Ovary (tissue), 9 donors: ENCODE measurements around the gene FAM3B. TPM values are rescaled to one million over a fixed set of nuclear protein-coding genes. Genes with fewer than 3 reads are reported as not detected.

Experiments used
- DNase-seq, 5 donors: peaks; one replicate each; pipeline ENCODE4 v3.0.0-alpha.2; 2019 to 2020
- H3K27ac ChIP-seq, 2 donors: fragments of 200-600 bp; one replicate each; pipeline versions ENCODE4 v1.5.1 to v1.8.0; 2019 to 2022
- H3K27me3 ChIP-seq: fragments of 200-600 bp; one replicate; pipeline ENCODE4 v1.8.0; 2022
- H3K36me3 ChIP-seq: fragments of 200-600 bp; sonication (generic); one replicate; pipeline ENCODE4 v1.5.1; 2019
- H3K4me1 ChIP-seq: one replicate; pipeline ENCODE4 v1.8.1; 2013; ENCODE audit warnings: mild to moderate bottlenecking, moderate library complexity; ENCODE audit not compliant: insufficient read depth
- H3K4me3 ChIP-seq: fragments of 200-600 bp; sonication (generic); one replicate; pipeline ENCODE4 v1.5.1; 2017
- H3K9me3 ChIP-seq, 2 donors: fragments of 200-600 bp in 1 of 2; sonication (generic) in 1 of 2; one replicate each; pipeline versions ENCODE4 v1.5.1 to v1.8.1; 2013 to 2019; ENCODE audit warnings: mild to moderate bottlenecking in 1 of 2, moderate library complexity in 1 of 2
- EP300 ChIP-seq: sonication (generic); formaldehyde crosslinking; IDR thresholded peaks from one replicate; pipeline ENCODE4 v1.6.1; 2017; ENCODE audit warnings: antibody characterized with exemption
- POLR2A ChIP-seq: fragments of 450-650 bp; IDR thresholded peaks from one replicate; pipeline ENCODE4 v1.6.1; 2017; ENCODE audit warnings: antibody characterized with exemption, mild to moderate bottlenecking, moderate library complexity
- WGBS, 3 donors: extraction: QIAGEN DNeasy Blood & Tissue Kit in 1 of 3; methylation state at CpG; one replicate each; pipeline versions ENCODE4 v1.1.5 to v1.1.7; 2013 to 2017; 5-methylcytosine and 5-hydroxymethylcytosine counted together
- intact Hi-C, 4 donors: fragments of 100-400 bp; cut with DNase I; formaldehyde crosslinking; loops; one replicate each; pipeline versions ENCODE4 v1.11.0 to v1.15.1; 2022 to 2023
- polyA plus RNA-seq, 2 donors: library from polyadenylated mRNA; stranded (reverse); fragments of 200-250 nt in 1 of 2; fragments of 350-450 nt in 1 of 2; fragmentation: Illumina TruSeq in 1 of 2; extraction: RNeasy Lipid Tissue Mini Kit (QIAGEN cat#74804) in 1 of 2; gene quantifications; one replicate each; pipeline ENCODE4 v1.2.3, GENCODE V29; 2013 to 2014
- total RNA-seq, 7 donors: library from RNA; depleted of rRNA in 2 of 7; stranded (reverse); fragments of >200 nt in 2 of 7; fragmentation: NEBNext Ultra II Directional in 3 of 7; extraction: Animal tissue kit (Norgen Biotek cat#: 25700) in 3 of 7; gene quantifications; one replicate each; pipeline versions ENCODE4 v1.1.0 to v1.2.4, GENCODE V29; 2016 to 2023
- TF ChIP-seq, protein P1 (sequence below), 3 donors: fragments of 450-650 bp in 2 of 3; fragments of 200-600 bp in 1 of 3; IDR thresholded peaks; one replicate each; pipeline versions ENCODE4 v1.5.1 to v1.8.0; 2016 to 2022; ENCODE audit warnings: antibody characterized with exemption in 3 of 3, mild to moderate bottlenecking in 1 of 3
- donor health status: DM: no; HTN: no; CAD: no; lungs with moderate emphysema.
- donor health status: DM: no; HTN: no; CAD: no.
- donor health status: Bipolar disorder and iron deficiency.
- donor health status: DM: yes; HTN: yes; CAD: no.
- donor health status: DM: no; HTN: no; CAD: no.
- donor health status: DM: yes; HTN: yes; CAD: no.

FAM3B gene
- total and polyA plus RNA-seq, 9 donors: 0.10 to 7.7 (median 1.0) TPM; not detected in 2

DNA sequence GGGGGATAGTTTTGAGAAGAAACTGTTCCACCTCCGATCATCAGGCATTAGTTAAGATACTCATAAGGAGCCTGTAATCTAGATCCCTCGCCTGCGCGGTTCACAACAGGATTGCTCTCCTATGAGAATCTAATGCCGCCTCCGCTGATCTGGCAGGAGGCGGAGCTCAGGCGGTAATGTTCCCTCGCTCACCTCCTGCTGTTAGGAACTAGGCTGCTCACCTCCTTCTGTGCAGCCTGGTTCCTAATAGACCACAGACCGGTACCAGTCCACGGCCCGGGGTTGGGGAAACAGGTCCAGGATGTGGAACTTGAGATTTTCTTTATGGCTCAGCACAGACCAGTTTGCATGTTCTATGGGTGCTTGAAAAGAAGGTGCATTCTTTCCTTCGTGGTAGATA is 27.2 kb upstream of the FAM3B start:
- no peak for DNase-seq
- peaks cover 2% of the 10 kb centered on the region for H3K4me1 ChIP-seq
- WGBS, 3 donors: 61 to 76% (median 71%) methylated on average over 13 of the region's 13 CpGs
- intact Hi-C loops: loop anchor here in 3 of 4 donors (5.0 to 10.0 kb wide), 4 partner anchors 175 to 823 kb away; no protein-coding TSS in a partner anchor
- H3K4me3 ChIP-seq: no peak overlapping the region
- no peaks in the 10 kb centered on the region for H3K27me3 ChIP-seq
- H3K9me3 ChIP-seq: no peaks in the 10 kb centered on the region
- TF ChIP-seq, protein P1, sequence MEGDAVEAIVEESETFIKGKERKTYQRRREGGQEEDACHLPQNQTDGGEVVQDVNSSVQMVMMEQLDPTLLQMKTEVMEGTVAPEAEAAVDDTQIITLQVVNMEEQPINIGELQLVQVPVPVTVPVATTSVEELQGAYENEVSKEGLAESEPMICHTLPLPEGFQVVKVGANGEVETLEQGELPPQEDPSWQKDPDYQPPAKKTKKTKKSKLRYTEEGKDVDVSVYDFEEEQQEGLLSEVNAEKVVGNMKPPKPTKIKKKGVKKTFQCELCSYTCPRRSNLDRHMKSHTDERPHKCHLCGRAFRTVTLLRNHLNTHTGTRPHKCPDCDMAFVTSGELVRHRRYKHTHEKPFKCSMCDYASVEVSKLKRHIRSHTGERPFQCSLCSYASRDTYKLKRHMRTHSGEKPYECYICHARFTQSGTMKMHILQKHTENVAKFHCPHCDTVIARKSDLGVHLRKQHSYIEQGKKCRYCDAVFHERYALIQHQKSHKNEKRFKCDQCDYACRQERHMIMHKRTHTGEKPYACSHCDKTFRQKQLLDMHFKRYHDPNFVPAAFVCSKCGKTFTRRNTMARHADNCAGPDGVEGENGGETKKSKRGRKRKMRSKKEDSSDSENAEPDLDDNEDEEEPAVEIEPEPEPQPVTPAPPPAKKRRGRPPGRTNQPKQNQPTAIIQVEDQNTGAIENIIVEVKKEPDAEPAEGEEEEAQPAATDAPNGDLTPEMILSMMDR (IDR thresholded peaks at IDR 0.05): no peak
- no peak for TF ChIP-seq POLR2A
- no peak for TF ChIP-seq EP300
- H3K36me3 ChIP-seq: no peaks in the 10 kb centered on the region
- H3K27ac ChIP-seq: no peak overlapping the region

DNA sequence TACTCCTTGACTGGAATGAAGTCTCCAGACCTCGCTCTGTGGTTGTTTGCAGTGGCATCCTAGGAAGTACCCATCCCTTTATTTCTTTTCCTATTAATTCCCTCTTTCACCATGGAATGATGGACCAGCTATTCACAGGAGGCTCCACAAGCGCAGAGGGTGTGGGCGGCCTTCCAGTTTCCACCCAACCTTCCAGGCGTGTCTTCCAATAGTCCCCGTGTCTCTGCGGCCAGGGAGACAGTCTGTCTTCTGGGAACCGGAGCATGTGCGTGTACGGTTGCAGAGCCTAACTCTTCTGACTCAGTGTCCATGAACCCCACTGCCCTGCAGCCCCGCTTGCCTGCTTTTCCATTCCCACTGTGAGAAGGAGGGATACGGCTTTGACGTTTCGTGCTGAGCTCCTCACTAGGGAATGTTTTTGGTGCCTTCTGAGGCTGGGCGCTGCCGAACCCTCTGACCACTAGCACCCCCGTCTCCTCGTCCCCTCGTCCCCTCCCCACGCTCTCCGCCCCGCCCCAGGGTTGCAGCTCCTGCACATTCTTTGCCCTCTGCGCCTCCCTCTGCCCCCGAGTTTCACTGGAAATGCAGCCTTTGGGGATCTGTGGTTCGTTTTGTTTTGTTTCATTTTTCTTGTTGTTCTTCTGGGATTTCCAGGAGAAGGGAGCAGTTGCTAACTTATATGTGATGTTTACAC is 26.3 kb upstream of the FAM3B start:
- no peak overlapping the region for H3K4me3 ChIP-seq
- intact Hi-C loops: no loop called here
- no peaks in the 10 kb centered on the region for H3K27me3 ChIP-seq
- no peak for DNase-seq
- H3K36me3 ChIP-seq: no peaks in the 10 kb centered on the region
- TF ChIP-seq POLR2A: no peak
- TF ChIP-seq, protein P1 (IDR thresholded peaks at IDR 0.05): no peak
- TF ChIP-seq EP300: no peak
- no peaks in the 10 kb centered on the region for H3K9me3 ChIP-seq
- no peak overlapping the region for H3K27ac ChIP-seq
- 28 to 50% (median 49%) methylated on average over 24 of the region's 24 CpGs for WGBS, 3 donors
- H3K4me1 ChIP-seq: peaks cover 2% of the 10 kb centered on the region

DNA sequence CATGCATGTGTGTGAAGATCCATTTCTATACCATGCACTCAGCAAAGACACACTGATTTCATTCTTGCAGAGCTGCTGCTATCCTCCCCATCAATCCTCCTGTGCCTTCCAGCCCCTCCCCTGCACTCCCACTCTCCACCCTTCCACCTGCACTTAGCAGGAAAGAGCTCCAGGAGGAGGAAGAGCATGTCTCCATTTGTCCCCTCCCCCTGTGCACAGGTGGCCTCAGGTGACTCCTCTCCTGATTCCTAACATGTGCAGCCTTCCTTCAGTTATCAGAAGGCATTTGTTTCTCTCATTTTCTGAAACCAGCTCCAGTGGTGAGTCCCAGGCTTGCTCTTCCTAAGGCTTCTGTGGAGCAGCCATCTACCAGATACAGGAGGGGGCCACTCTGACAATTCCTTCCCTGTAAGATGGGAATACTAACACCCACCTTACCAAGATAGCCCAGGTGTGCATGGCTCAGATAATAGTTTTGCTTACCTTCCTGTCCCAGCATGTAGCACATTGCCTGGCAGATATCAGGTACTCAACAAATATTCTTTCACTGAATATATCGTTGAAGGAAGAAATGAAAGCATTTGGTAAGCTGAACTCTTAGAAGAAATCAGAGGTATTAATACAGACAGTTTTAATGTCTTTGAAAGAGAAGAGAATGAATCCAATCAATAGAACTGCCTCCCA is 21.9 kb upstream of the FAM3B start:
- Histone ChIP-seq H3K9me3 (no peaks in the 10 kb centered on the region), H3K27me3 (no peaks in the 10 kb centered on the region)
- intact Hi-C loops: no loop called here

DNA sequence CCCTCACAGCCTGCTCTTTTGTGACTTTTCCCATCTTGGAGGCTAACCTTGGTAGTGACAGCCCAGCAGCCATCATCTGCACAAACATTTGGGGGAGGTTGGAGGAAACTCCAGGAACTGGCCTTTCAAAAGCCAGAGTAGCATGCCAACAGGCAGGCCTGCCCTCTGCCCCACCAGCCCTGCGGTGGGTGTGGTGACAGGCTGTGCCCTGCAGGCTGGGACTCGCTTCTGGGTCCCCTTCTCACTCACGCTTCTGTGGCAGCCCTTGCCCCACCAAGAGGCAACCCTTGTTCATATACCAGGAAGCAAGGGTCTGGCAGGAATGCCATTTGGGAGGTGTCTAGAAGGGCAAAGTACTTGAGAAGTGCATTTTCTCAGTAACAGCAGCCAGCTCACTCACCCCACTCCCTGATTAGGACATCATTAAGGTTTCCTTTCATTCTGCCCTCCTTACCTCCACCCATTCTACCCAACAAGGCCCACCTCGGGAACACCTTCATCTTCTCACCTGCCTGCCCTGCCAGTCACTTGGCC is 20.8 kb upstream of the FAM3B start:
- Histone ChIP-seq H3K36me3 (no peaks in the 10 kb centered on the region), H3K9me3 (no peaks in the 10 kb centered on the region), H3K27ac (no peak overlapping the region), H3K27me3 (no peaks in the 10 kb centered on the region), H3K4me3 (no peak overlapping the region), H3K4me1 (no peaks in the 10 kb centered on the region)
- 84 to 89% (median 85%) methylated on average over 4 of the region's 4 CpGs for WGBS, 3 donors
- intact Hi-C loops: no loop called here
- TF ChIP-seq, protein P1 (IDR thresholded peaks at IDR 0.05): no peak
- TF ChIP-seq EP300 (no peak), POLR2A (no peak)
- no peak for DNase-seq

More for the DNA sequence above, 21.9 kb upstream of the FAM3B start:
- no peak for DNase-seq
- H3K4me1 ChIP-seq: peaks cover 2% of the 10 kb centered on the region
- H3K4me3 ChIP-seq: no peak overlapping the region
- WGBS, 3 donors: 71 to 82% (median 73%) methylated on average over 1 of the region's 1 CpG
- no peak overlapping the region for H3K27ac ChIP-seq
- no peaks in the 10 kb centered on the region for H3K36me3 ChIP-seq
- TF ChIP-seq POLR2A (no peak), EP300 (no peak)
